Panc1 (cell line): Measurements from ENCODE around the gene PIF1. TPM values are rescaled to one million over a fixed set of nuclear protein-coding genes. Genes with fewer than 3 reads are reported as not detected.

Source experiments
- ATAC-seq: fragments of 200-7000 bp; cut with Tn5 transposase; 2 replicates; pipeline ENCODE4 v1.9.1; 2020; ENCODE audit warnings: mild to moderate bottlenecking, moderate library complexity
- BruUV-seq: library from RNA; stranded (reverse); fragments of 400-500 nt; replicated peaks from 2 replicates; lab custom pipeline; 2021; lab: Mats Ljungman, UMichigan
- CTCF ChIA-PET: fragments of 300-600 bp; sonication (Branson Sonifier 250); formaldehyde crosslinking; loops from one replicate; lab custom pipeline; 2022; ENCODE audit warnings: antibody characterized with exemption; lab: Charles Lee
- POLR2A ChIA-PET: fragments of 300-600 bp; sonication (Branson Sonifier 250); formaldehyde crosslinking; loops from one replicate; lab custom pipeline; 2022; ENCODE audit warnings: antibody characterized with exemption; lab: Charles Lee
- DNase-seq: peaks from one replicate; pipeline ENCODE4 v3.0.0-alpha.2; 2010; ENCODE audit warnings: low read depth, low spot score
- H3K27ac ChIP-seq: 2 replicates; pipeline ENCODE4 v1.5.1; 2011; ENCODE audit warnings: mild to moderate bottlenecking, low read length, inconsistent platforms
- H3K27me3 ChIP-seq: fragments of 200-500 bp; sonication (Bioruptor generic); 2 replicates; pipeline ENCODE4 v1.6.0; 2014; ENCODE audit warnings: low read length, inconsistent platforms; ENCODE audit not compliant: control insufficient read depth, insufficient read depth
- H3K36me3 ChIP-seq: fragments of 200-500 bp; sonication (Bioruptor generic); 2 replicates; pipeline ENCODE4 v1.5.1; 2014; ENCODE audit warnings: inconsistent platforms, mild to moderate bottlenecking, low read length, moderate library complexity; ENCODE audit not compliant: control insufficient read depth, insufficient read depth
- H3K4me1 ChIP-seq: 2 replicates; pipeline ENCODE4 v1.5.1; 2011; ENCODE audit warnings: inconsistent platforms, mild to moderate bottlenecking, low read length, moderate library complexity; ENCODE audit not compliant: control insufficient read depth, insufficient read depth
- H3K4me3 ChIP-seq, 2 experiments: 2 replicates each; pipeline ENCODE4 v1.5.1; 2011 to 2012; ENCODE audit warnings: low read depth in 2 of 2, low read length in 2 of 2, mild to moderate bottlenecking in 2 of 2, inconsistent platforms in 1 of 2, moderate library complexity in 1 of 2
- H3K9me3 ChIP-seq: fragments of 200-500 bp; sonication (Bioruptor generic); 2 replicates; pipeline ENCODE4 v1.5.1; 2014; ENCODE audit warnings: low read depth, mild to moderate bottlenecking, inconsistent platforms, low read length, moderate library complexity; ENCODE audit not compliant: control insufficient read depth, insufficient read depth
- CTCF ChIP-seq: fragments of 450-650 bp; IDR thresholded peaks from 2 replicates; pipeline ENCODE4 v1.5.1; 2017; ENCODE audit warnings: mild to moderate bottlenecking
- POLR2AphosphoS5 ChIP-seq: IDR thresholded peaks from 2 replicates; pipeline ENCODE4 v1.6.1; 2012; ENCODE audit warnings: mild to moderate bottlenecking, low read depth, low read length, moderate library complexity
- REST ChIP-seq, 2 experiments: IDR thresholded peaks; 2 replicates each; pipeline ENCODE4 v1.6.1; 2011 to 2012; ENCODE audit warnings: low read depth in 2 of 2, control low read depth in 1 of 2, low read length in 1 of 2, mild to moderate bottlenecking in 1 of 2, moderate library complexity in 1 of 2; ENCODE audit not compliant: insufficient read depth in 1 of 2
- SIN3A ChIP-seq: IDR thresholded peaks from 2 replicates; pipeline ENCODE4 v1.6.1; 2012; ENCODE audit warnings: low read depth, mild to moderate bottlenecking, low read length, moderate library complexity, borderline replicate concordance; ENCODE audit not compliant: insufficient read depth
- TCF7L2 ChIP-seq: IDR thresholded peaks from 2 replicates; pipeline ENCODE4 v1.6.1; 2011; ENCODE audit warnings: mild to moderate bottlenecking, low read depth, low read length, inconsistent platforms
- in situ Hi-C: cut with HindIII; loops from 2 replicates; pipeline ENCODE4 v1.10.0; 2016; ENCODE audit warnings: low sequenced_read_pairs, low pct_unique_long_range_greater_than_20kb
- intact Hi-C: fragments of 100-400 bp; cut with micrococcal nuclease; formaldehyde crosslinking; loops from one replicate; pipeline ENCODE4 v1.10.0; 2022; ENCODE audit not compliant: unreplicated experiment
- total RNA-seq: library from RNA; stranded (reverse); gene quantifications from one replicate; pipeline ENCODE4 v1.2.1, GENCODE V29; 2021; ENCODE audit not compliant: unreplicated experiment

The PIF1 gene
- total RNA-seq, 1 experiment from 2014 or later = 38.6 TPM

- in situ Hi-C loops = no loop called here
- Histone ChIP-seq H3K27ac (no peak overlapping the region), H3K4me1 (peaks cover 4% of the 10 kb centered on the region), H3K36me3 (no peaks in the 10 kb centered on the region), H3K27me3 (no peaks in the 10 kb centered on the region), H3K9me3 (no peaks in the 10 kb centered on the region), H3K4me3 (no peak overlapping the region)
- DNase-seq (no peak), ATAC-seq (no peak)
- ChIA-PET CTCF (no interaction called here), POLR2A (no interaction called here)
- intact Hi-C loops = no loop called here
- TF ChIP-seq SIN3A (no peak), REST (IDR thresholded peaks at IDR 0.05; ENCODE audit: insufficient read depth in 1 of 2, low read depth in 2 of 2, low read length in 1 of 2) (no peak), TCF7L2 (no peak), CTCF (no peak), POLR2AphosphoS5 (no peak)
- no TSS peak for BruUV-seq
Observed at GRCh38 chr15:64847448-64847847, 22.0 kb upstream of the PIF1 start.

- POLR2A ChIA-PET = no interaction called here
- TF ChIP-seq SIN3A = no peak
- no peak for TF ChIP-seq TCF7L2
- TF ChIP-seq REST (IDR thresholded peaks at IDR 0.05; ENCODE audit: insufficient read depth in 1 of 2, low read depth in 2 of 2, low read length in 1 of 2) = no peak
- TF ChIP-seq POLR2AphosphoS5 = no peak
- no peak for TF ChIP-seq CTCF
- no peak for ATAC-seq
- in situ Hi-C loops = no loop called here
- H3K9me3 ChIP-seq = no peaks in the 10 kb centered on the region
- BruUV-seq = no TSS peak
- DNase-seq = no peak
- no peak overlapping the region for H3K27ac ChIP-seq
- peaks cover 4% of the 10 kb centered on the region for H3K4me1 ChIP-seq
- H3K4me3 ChIP-seq = no peak overlapping the region
- no peaks in the 10 kb centered on the region for H3K27me3 ChIP-seq
- intact Hi-C loops = no loop called here
- no peaks in the 10 kb centered on the region for H3K36me3 ChIP-seq
- CTCF ChIA-PET = no interaction called here
Observed at GRCh38 chr15:64847016-64847415, 21.6 kb upstream of the PIF1 start.
